ENCODE results near the gene ATP5PF. TPM values are rescaled to one million over a fixed set of nuclear protein-coding genes. Genes with fewer than 3 reads are reported as not detected.
"Not testable (repeated sequence)": the region's sequence is repeated elsewhere in the genome, so short reads cannot be mapped to it uniquely, and the experiment has no call there.

The ATP5PF gene, protein sequence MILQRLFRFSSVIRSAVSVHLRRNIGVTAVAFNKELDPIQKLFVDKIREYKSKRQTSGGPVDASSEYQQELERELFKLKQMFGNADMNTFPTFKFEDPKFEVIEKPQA
- total RNA-seq (ENCODE audit: insufficient read depth, low replicate concordance), result 70.3 TPM

DNA sequence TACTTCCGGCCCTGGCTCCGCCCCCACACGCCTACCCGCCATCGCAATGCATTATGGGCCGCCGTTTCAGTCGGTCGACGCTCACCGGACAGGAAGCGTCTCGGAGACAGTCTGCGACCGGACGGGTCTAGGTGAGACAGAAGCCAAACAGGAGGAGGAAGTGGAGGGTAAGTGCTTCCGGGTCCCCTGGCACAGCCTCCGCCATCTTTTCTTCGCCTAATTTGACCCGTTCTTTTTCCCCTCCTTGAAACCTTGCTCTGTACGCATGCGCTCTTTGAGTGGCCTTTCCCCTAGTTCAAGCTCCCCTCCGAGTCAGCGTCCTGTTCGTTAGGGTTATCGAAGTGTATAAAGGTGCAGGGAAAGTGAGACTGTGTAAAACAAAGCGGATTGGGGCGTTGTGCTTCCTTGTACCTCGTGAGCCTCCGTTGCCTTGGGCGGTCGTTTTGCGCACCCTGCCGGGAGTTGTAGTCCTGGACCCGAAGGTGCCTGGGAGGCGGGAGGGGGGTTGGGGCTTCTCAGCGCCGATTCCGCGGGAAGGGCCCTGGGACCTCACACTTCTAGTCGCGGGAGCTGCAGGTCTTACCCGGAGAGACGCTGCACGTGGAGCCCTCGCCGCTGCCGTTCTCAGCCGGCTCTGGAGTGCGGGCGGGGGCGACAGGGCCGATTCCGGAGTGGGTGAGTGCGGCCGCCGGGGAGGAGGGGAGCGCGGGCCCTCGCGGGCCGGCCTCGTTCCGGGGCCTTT, at the start of gene ATP5PF, which contains the start of gene GABPA:
TSS of gene ATP5PF (minus strand) at position 1 of the 742 bp plus-strand sequence. CDS start 5,110 bp downstream, outside the sequence.
TSS of gene GABPA (plus strand) at position 69 of the 742 bp plus-strand sequence. CDS start 6,627 bp downstream, outside the sequence.
- peak; percentile 99 for DNase-seq (ENCODE audit: low spot score)

DNA sequence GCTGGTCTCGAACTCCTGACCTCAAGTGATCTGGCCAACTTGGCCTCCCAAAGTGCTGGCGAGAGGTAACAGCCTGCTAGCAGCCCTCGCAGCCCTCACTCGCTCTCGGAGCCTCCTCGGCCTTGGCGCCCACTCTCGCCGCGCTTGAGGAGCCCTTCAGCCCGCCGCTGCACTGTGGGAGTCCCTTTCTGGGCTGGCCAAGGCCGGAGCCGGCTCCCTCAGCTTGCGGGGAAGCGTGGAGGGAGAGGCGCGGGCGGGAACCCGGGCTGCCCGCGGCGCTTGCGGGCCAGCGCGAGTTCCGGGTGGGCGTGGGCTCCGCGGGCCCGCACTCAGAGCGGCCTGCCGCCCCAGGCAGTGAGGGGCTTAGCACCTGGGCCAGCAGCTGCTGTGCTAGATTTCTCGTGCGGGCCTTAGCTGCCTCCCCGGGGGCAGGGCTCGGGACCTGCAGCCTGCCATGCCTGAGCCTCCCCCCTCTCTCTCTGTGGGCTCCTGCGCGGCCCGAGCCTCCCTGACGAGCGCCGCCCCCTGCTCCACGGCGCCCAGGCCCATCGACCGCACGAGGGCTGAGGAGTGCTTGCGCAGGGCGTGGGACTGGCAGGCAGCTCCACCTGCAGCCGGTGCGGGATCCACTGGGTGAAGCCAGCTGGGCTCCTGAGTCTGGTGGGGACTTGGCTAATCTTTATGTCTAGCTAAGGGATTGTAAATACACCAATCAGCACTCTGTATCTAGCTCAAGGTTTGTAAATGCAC, 43.6 kb upstream of the ATP5PF start:
- not testable (repeated sequence) for DNase-seq (ENCODE audit: low spot score)

DNA sequence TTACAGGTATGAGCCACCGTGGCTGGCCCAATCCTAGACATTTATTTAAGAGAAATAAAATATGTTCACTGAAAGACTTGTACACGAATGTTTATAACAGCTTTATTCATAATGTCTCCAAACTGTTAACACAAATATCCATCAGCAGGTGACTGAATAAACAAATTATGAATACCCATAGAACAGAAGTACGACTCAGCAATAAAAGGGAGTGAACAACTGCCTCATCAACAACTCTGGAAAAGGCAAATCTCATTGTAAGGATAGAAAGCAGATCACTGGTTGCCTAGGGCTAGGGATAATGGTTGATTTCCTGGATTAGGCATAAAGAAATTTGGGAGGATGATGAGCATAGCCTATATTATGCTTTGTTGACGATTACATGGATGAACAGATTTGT, 41.7 kb upstream of the ATP5PF start:
- DNase-seq (ENCODE audit: low spot score), result no peak

DNA sequence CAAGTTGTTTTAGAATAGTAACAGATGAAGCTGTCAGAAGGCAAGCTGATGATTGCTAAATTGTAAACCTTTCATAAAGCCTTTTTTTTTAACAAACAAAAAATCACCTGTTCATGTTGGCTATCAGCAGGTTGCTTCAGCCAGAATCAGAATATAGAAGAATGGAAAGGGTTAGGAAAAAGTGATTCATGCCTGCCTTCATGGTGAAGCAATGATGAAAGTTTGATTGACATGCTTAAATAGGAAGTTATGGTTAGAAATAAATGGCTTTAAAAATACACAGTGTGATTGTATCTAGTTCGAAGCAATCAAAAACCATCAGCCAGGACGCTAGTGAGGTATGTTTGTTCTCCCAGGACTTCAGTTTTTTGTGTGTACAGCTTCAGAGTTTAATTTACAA, 38.0 kb upstream of the ATP5PF start:
- no peak for DNase-seq (ENCODE audit: low spot score)

- no peak for DNase-seq (ENCODE audit: low spot score)
These were observed 33.2 kb upstream of the ATP5PF start for GRCh38 chr21:25767921-25768320.

- no peak for DNase-seq (ENCODE audit: low spot score)
These were observed 29.4 kb upstream of the ATP5PF start for GRCh38 chr21:25764065-25764464.

DNA sequence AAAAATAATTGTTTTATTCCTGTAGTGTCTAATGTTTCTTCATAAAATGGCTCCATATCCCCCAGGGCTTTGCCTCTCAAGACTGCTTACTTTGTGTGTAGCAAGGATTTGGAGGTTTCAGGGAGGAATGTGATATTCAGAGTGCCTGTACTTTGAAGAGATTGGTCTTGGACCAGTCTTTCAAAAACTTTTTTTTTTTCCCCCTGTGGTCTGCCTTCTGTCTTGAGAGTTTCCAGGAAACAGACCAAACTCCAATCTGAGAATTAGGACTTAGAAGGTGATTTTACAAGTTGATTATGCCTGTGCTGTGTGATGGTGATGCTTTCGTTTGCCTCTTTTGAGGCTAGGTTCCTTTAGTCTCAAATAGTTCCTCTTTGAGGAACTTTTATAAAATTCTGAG, 26.0 kb upstream of the ATP5PF start:
- DNase-seq (ENCODE audit: low spot score), result peak; percentile 91

- DNase-seq (ENCODE audit: low spot score), result no peak
These were observed 25.4 kb upstream of the ATP5PF start for GRCh38 chr21:25760061-25760460.

- DNase-seq (ENCODE audit: low spot score), result peak; percentile 6
These were observed 24.9 kb upstream of the ATP5PF start for GRCh38 chr21:25759573-25759972.

- peak; percentile 13 for DNase-seq (ENCODE audit: low spot score)
These were observed 22.8 kb upstream of the ATP5PF start for GRCh38 chr21:25757531-25757930.

DNA sequence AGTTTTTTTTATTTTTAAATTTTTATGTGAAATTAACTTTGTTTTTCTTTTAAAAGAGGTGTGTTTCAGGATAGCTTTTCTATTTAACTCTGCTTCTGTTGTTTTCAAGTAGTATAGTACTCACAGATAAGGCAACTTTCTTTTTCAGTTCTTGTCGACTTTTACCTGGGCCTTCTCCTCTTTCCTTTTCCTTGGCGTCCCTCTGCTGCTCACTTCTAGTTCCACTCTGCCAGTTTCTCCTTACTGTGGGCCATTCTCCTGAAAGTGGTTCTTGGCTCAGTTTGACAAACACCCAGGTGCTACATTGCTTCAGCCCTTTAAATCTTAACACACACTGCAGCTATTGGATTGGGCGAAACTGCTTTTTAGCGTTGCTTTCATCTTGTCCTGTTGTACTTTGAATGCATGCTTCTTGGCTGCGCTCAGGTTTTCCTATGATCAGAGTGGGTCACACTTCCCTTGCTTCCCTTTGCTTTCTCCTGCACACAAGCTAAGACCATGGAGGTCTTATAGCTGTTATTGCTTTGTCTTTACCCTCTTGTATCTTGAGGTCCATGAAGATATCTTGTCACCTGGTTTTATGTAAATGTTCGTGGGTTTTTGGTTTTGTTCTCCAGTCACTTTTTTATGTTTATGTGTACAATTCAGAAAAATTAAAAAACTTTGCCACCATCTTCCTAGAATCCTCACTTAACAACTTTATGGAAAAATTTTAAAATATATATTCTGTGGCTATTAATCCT, 21.7 kb upstream of the ATP5PF start:
- no peak for DNase-seq (ENCODE audit: low spot score)

DNA sequence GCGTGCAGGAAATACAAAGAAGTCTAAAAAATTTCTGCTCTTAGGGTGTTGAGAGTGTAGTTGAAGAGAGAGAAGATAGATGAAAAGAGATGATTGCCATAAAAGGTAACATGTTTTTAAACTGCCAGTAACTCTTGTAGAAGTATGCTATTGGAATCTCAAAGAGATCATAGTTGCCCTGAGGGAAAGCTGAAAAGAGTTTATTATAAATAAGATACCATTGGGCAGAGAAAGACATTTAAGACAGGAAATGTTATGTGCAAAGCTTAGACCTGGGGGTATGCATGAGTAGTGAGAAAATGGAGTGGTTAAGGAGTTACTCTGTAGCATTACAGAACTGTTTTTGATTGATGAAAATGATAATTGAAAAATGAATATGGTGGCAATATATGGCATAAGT, 17.7 kb upstream of the ATP5PF start:
- peak; percentile 44 for DNase-seq (ENCODE audit: low spot score)

- DNase-seq (ENCODE audit: low spot score), result no peak
These were observed 15.4 kb upstream of the ATP5PF start for GRCh38 chr21:25750085-25750484.

GRCh38 chr21:25744854-25745253, 10.2 kb upstream of the ATP5PF start:
- no peak for DNase-seq (ENCODE audit: low spot score)

DNA sequence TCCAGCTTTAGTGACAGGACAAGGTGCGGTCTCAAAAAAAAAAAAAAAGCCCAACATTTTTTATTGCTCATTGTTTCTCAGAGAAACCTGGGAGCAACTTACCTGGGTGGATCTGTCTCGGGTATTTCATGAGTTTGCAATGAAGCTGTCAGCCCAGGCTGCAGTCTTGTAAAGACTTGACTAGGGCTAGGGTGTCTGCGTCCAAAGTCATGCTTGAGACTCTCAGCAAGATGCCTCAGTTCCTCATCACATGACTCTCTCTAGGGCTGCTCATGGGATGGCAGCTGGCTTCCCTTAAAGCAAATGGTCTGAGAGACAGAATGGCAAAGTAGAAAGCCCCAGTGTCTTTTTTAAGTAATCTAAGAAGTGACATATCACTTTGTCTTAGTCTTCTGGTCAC, 8.2 kb upstream of the ATP5PF start:
- DNase-seq (ENCODE audit: low spot score), result no peak

- no peak for DNase-seq (ENCODE audit: low spot score)
These were observed 2.7 kb upstream of the ATP5PF start for GRCh38 chr21:25737421-25737820.

DNA sequence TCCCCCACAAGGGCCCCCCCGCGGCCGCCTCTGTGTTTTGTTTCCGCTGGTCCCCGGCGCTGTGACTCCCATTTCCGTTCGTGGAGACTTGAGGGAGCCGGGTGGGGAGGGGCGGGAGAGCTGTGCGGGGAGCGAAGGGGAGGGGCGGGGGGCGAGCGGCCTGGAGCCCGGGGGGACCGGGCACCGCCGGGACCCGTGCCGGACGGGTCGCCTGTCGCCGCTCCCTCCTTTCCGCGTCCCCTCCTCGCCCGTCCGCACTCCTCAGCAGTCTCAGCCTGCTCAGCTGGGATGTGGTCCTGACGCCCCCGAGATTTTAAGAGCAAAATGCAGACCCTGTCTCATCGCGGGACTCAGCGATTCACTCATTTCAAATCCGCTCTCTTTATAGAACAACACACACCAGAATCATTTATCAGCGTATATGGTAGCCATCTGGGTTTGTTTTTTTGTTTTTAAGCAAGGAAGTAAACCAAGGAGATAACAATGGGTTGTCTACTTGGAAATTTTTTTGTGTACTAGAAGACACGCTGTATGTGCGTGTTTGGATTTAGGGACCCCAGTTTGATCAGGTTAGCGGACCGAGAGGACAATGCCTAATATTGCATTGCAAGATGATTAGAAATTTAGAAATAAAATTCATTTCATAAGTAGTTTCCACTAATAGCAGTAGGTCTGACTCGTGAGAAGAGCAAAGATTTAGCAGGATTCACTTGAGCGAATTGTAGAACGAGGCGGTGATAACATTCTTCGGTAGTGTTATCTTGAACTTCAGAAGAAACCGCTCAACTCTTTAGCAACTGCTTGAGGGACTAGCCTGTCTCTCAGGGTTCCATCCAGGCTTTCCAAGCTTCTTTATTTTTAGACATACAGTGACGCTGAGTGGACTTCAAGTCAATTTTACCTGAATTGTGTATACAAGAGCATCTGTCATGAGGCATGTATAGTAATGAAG, 1.2 kb upstream of the ATP5PF start:
- DNase-seq (ENCODE audit: low spot score), result peak; percentile 91

GRCh38 chr21:25734654-25734903, 125 bp downstream of the ATP5PF start:
- DNase-seq (ENCODE audit: low spot score), result no peak

DNA sequence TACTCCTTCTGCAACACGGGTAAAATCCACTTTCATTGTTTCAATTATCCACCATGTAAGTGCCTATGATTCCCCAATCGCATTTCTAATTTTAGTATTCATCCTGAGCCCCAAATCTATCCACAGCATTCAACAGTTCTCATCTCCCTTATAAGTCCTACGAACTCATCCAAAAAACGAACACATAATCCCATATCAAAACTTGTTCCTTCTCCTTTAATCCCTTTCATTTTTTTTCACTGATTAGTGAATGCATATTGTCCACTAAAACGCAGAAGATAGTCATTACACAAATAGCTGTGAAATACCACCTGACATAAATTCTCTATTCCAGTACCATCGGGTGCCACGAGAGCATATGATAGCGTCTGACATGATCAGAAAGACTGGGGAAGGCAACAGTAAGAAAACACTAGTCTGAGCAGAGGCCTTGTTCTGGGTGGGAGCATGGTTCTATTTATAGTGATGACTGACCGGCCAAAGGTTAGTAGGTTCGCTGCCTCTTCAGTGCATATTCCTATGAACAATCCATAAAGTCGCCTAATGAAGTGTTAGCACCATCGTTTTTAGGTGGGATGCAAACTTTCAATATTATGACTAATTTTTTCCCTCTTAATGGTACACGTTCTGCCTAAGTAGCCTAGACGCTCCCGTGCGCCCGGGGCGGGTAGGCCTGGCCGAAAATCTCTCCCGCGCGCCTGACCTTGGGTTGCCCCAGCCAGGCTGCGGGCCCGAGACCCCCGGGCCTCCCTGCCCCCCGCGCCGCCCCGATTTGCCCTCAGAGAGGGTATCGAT, 648 bp downstream of the ATP5PF start:
- peak; percentile 50 for DNase-seq (ENCODE audit: low spot score)

- DNase-seq (ENCODE audit: low spot score), result no peak
These were observed 2.5 kb downstream of the ATP5PF start for GRCh38 chr21:25732091-25732760.

Data from umbilical cord (tissue), 2 donors.